ENCODE data around the gene METTL14.

Gene METTL14

GRCh38 chr4:118714682-118715081 lies 29.5 kb downstream of the METTL14 start:
- Histone ChIP-seq H2BK15ac (ENCODE audit: low read length) (no peak overlapping the region), H3K9me3 (replicated peaks in 1 of 2; ENCODE audit: control insufficient read depth in 2 of 2, insufficient read depth in 1 of 2, low read depth in 1 of 2, low read length in 2 of 2) (no peaks in the 10 kb centered on the region), H3K4me3 (ENCODE audit: low read length in 2 of 2) (no peak overlapping the region), H3K27ac (replicated peaks; ENCODE audit: low read length) (no peak overlapping the region), H3K4me1 (ENCODE audit: control insufficient read depth in 2 of 2, insufficient read depth in 1 of 2, low read depth in 1 of 2, low read length in 2 of 2) (no peaks in the 10 kb centered on the region), H2BK5ac (ENCODE audit: low read length) (no peak overlapping the region), H3K4me2 (ENCODE audit: insufficient read depth, low read length, poor library complexity, severe bottlenecking) (no peak overlapping the region), H2AK5ac (ENCODE audit: low read depth, low read length) (no peak overlapping the region), H3K14ac (ENCODE audit: low read length) (no peak overlapping the region), H2AFZ (ENCODE audit: low read length) (no peak overlapping the region), H2BK120ac (ENCODE audit: low read depth, low read length) (no peak overlapping the region), H4K8ac (ENCODE audit: low read depth, low read length) (no peak overlapping the region), H3K79me1 (ENCODE audit: low read depth, low read length) (no peaks in the 10 kb centered on the region), H3K18ac (ENCODE audit: low read length) (no peak overlapping the region), H2BK12ac (ENCODE audit: low read length) (no peak overlapping the region), H3K27me3 (ENCODE audit: control insufficient read depth in 3 of 3, insufficient read depth in 3 of 3, low read depth in 1 of 3, low read length in 3 of 3) (no peaks in the 10 kb centered on the region), H4K91ac (ENCODE audit: low read depth, low read length, poor library complexity) (no peak overlapping the region), H3K36me3 (replicated peaks in 1 of 2; ENCODE audit: control insufficient read depth in 2 of 2, insufficient read depth in 2 of 2, low read length in 2 of 2) (peaks cover 8 to 42% of the 10 kb centered on the region in 2 donors), H3K23ac (ENCODE audit: low read depth, low read length, poor library complexity) (no peak overlapping the region), H3K4ac (ENCODE audit: low read length) (no peak overlapping the region), H3K9ac (ENCODE audit: low read depth, low read length, poor library complexity) (no peak overlapping the region)
- no CpG with 5 or more reads among the region's 4 CpGs for WGBS, 2 donors (ENCODE audit: extremely low coverage in 2 of 2, insufficient read length in 2 of 2, insufficient replicate concordance in 1 of 2)
- no peak for DNase-seq (ENCODE audit: low spot score)

- Histone ChIP-seq H2AFZ (ENCODE audit: low read length) (no peak overlapping the region), H2BK5ac (ENCODE audit: low read length) (no peak overlapping the region), H2BK120ac (ENCODE audit: low read depth, low read length) (no peak overlapping the region), H3K4me2 (ENCODE audit: insufficient read depth, low read length, poor library complexity, severe bottlenecking) (no peak overlapping the region), H3K27ac (replicated peaks; ENCODE audit: low read length) (no peak overlapping the region), H2BK12ac (ENCODE audit: low read length) (no peak overlapping the region), H4K8ac (ENCODE audit: low read depth, low read length) (no peak overlapping the region), H3K36me3 (replicated peaks in 1 of 2; ENCODE audit: control insufficient read depth in 2 of 2, insufficient read depth in 2 of 2, low read length in 2 of 2) (peaks cover 6 to 30% of the 10 kb centered on the region in 2 donors), H3K4me3 (ENCODE audit: low read length in 2 of 2) (no peak overlapping the region), H3K4ac (ENCODE audit: low read length) (no peak overlapping the region), H3K18ac (ENCODE audit: low read length) (no peak overlapping the region), H3K9me3 (replicated peaks in 1 of 2; ENCODE audit: control insufficient read depth in 2 of 2, insufficient read depth in 1 of 2, low read depth in 1 of 2, low read length in 2 of 2) (no peaks in the 10 kb centered on the region), H3K14ac (ENCODE audit: low read length) (no peak overlapping the region), H3K23ac (ENCODE audit: low read depth, low read length, poor library complexity) (no peak overlapping the region), H4K91ac (ENCODE audit: low read depth, low read length, poor library complexity) (no peak overlapping the region), H2AK5ac (ENCODE audit: low read depth, low read length) (no peak overlapping the region), H3K4me1 (ENCODE audit: control insufficient read depth in 2 of 2, insufficient read depth in 1 of 2, low read depth in 1 of 2, low read length in 2 of 2) (no peaks in the 10 kb centered on the region), H2BK15ac (ENCODE audit: low read length) (no peak overlapping the region), H3K9ac (ENCODE audit: low read depth, low read length, poor library complexity) (no peak overlapping the region), H3K79me1 (ENCODE audit: low read depth, low read length) (no peaks in the 10 kb centered on the region), H3K27me3 (ENCODE audit: control insufficient read depth in 3 of 3, insufficient read depth in 3 of 3, low read depth in 1 of 3, low read length in 3 of 3) (no peaks in the 10 kb centered on the region)
- DNase-seq (ENCODE audit: low spot score): no peak
- no CpG with 5 or more reads among the region's 3 CpGs for WGBS, 2 donors (ENCODE audit: extremely low coverage in 2 of 2, insufficient read length in 2 of 2, insufficient replicate concordance in 1 of 2)
Measured at GRCh38 chr4:118716304-118716703, 31.1 kb downstream of the METTL14 start.

GRCh38 chr4:118718511-118719170 lies 33.4 kb downstream of the METTL14 start:
- Histone ChIP-seq H2AK5ac (ENCODE audit: low read depth, low read length) (no peak overlapping the region), H2BK5ac (ENCODE audit: low read length) (no peak overlapping the region), H3K14ac (ENCODE audit: low read length) (no peak overlapping the region), H3K4me3 (ENCODE audit: low read length in 2 of 2) (no peak overlapping the region), H2BK12ac (ENCODE audit: low read length) (no peak overlapping the region), H2AFZ (ENCODE audit: low read length) (no peak overlapping the region), H3K79me1 (ENCODE audit: low read depth, low read length) (no peaks in the 10 kb centered on the region), H3K27ac (replicated peaks; ENCODE audit: low read length) (no peak overlapping the region), H3K27me3 (ENCODE audit: control insufficient read depth in 3 of 3, insufficient read depth in 3 of 3, low read depth in 1 of 3, low read length in 3 of 3) (no peaks in the 10 kb centered on the region), H3K4me2 (ENCODE audit: insufficient read depth, low read length, poor library complexity, severe bottlenecking) (no peak overlapping the region), H3K18ac (ENCODE audit: low read length) (no peak overlapping the region), H3K4me1 (ENCODE audit: control insufficient read depth in 2 of 2, insufficient read depth in 1 of 2, low read depth in 1 of 2, low read length in 2 of 2) (no peaks in the 10 kb centered on the region), H3K23ac (ENCODE audit: low read depth, low read length, poor library complexity) (no peak overlapping the region), H3K9me3 (replicated peaks in 1 of 2; ENCODE audit: control insufficient read depth in 2 of 2, insufficient read depth in 1 of 2, low read depth in 1 of 2, low read length in 2 of 2) (no peaks in the 10 kb centered on the region), H2BK120ac (ENCODE audit: low read depth, low read length) (no peak overlapping the region), H3K4ac (ENCODE audit: low read length) (no peak overlapping the region), H3K9ac (ENCODE audit: low read depth, low read length, poor library complexity) (no peak overlapping the region), H2BK15ac (ENCODE audit: low read length) (no peak overlapping the region), H3K36me3 (replicated peaks in 1 of 2; ENCODE audit: control insufficient read depth in 2 of 2, insufficient read depth in 2 of 2, low read length in 2 of 2) (peaks cover 2 to 10% of the 10 kb centered on the region in 2 donors), H4K8ac (ENCODE audit: low read depth, low read length) (no peak overlapping the region), H4K91ac (ENCODE audit: low read depth, low read length, poor library complexity) (no peak overlapping the region)
- no CpG with 5 or more reads among the region's 4 CpGs for WGBS, 2 donors (ENCODE audit: extremely low coverage in 2 of 2, insufficient read length in 2 of 2, insufficient replicate concordance in 1 of 2)
- DNase-seq (ENCODE audit: low spot score): no peak

GRCh38 chr4:118721752-118722151 lies 36.6 kb downstream of the METTL14 start:
- H3K27me3 ChIP-seq (ENCODE audit: control insufficient read depth in 3 of 3, insufficient read depth in 3 of 3, low read depth in 1 of 3, low read length in 3 of 3): no peaks in the 10 kb centered on the region
- no CpG with 5 or more reads among the region's 1 CpG for WGBS, 2 donors (ENCODE audit: extremely low coverage in 2 of 2, insufficient read length in 2 of 2, insufficient replicate concordance in 1 of 2)
- H2BK15ac ChIP-seq (ENCODE audit: low read length): no peak overlapping the region
- DNase-seq (ENCODE audit: low spot score): no peak
- H3K14ac ChIP-seq (ENCODE audit: low read length): no peak overlapping the region
- no peak overlapping the region for H3K23ac ChIP-seq (ENCODE audit: low read depth, low read length, poor library complexity)
- H4K8ac ChIP-seq (ENCODE audit: low read depth, low read length): no peak overlapping the region
- H3K4me2 ChIP-seq (ENCODE audit: insufficient read depth, low read length, poor library complexity, severe bottlenecking): no peak overlapping the region
- no peak overlapping the region for H2AK5ac ChIP-seq (ENCODE audit: low read depth, low read length)
- H3K9me3 ChIP-seq (replicated peaks in 1 of 2; ENCODE audit: control insufficient read depth in 2 of 2, insufficient read depth in 1 of 2, low read depth in 1 of 2, low read length in 2 of 2): no peaks in the 10 kb centered on the region
- no peaks in the 10 kb centered on the region for H3K79me1 ChIP-seq (ENCODE audit: low read depth, low read length)
- H3K9ac ChIP-seq (ENCODE audit: low read depth, low read length, poor library complexity): no peak overlapping the region
- no peak overlapping the region for H3K18ac ChIP-seq (ENCODE audit: low read length)
- no peak overlapping the region for H2BK120ac ChIP-seq (ENCODE audit: low read depth, low read length)
- H2AFZ ChIP-seq (ENCODE audit: low read length): no peak overlapping the region
- H3K4me1 ChIP-seq (ENCODE audit: control insufficient read depth in 2 of 2, insufficient read depth in 1 of 2, low read depth in 1 of 2, low read length in 2 of 2): no peaks in the 10 kb centered on the region
- H3K4me3 ChIP-seq (ENCODE audit: low read length in 2 of 2): no peak overlapping the region
- H2BK5ac ChIP-seq (ENCODE audit: low read length): no peak overlapping the region
- no peak overlapping the region for H4K91ac ChIP-seq (ENCODE audit: low read depth, low read length, poor library complexity)
- peaks cover 2 to 7% of the 10 kb centered on the region in 2 donors for H3K36me3 ChIP-seq (replicated peaks in 1 of 2; ENCODE audit: control insufficient read depth in 2 of 2, insufficient read depth in 2 of 2, low read length in 2 of 2)
- H2BK12ac ChIP-seq (ENCODE audit: low read length): no peak overlapping the region
- H3K27ac ChIP-seq (replicated peaks; ENCODE audit: low read length): no peak overlapping the region
- no peak overlapping the region for H3K4ac ChIP-seq (ENCODE audit: low read length)

All from neuronal stem cell (in vitro differentiated cells).